ENCODE measurements around the gene CACNB4. TPM values are rescaled to one million over a fixed set of nuclear protein-coding genes. Genes with fewer than 3 reads are reported as not detected.
"Not testable (repeated sequence)": the region's sequence is repeated elsewhere in the genome, so short reads cannot be mapped to it uniquely, and the experiment has no call there.

Gene CACNB4
- total and polyA plus RNA-seq, 4 experiments from 2014 or later: 0.47 to 0.64 TPM; not detected in 2

DNA sequence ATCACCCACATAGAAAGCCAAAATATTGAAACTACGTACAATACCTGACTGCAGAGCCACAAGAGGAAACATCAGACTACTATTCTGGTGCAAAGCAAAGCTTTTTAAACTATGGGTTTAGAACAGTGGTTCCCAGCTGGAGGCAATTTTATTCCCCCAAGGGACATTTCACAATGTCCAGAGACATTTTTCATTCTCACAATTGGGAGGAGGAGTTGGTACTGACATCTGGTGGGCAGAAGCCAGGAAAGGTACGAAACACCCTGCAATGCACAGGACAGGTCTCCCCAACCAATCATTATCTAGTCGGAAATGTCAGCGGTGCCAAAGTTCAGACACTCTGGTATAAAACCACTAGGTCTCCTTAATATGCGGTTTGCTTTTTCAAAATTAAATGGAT lies 182.2 kb downstream of the CACNB4 start:
- peaks cover 0 to 4% (median 2%) of the 10 kb centered on the region in 8 donors for H3K9me3 Mint-ChIP-seq
- no peak overlapping the region for H3K27ac ChIP-seq (ENCODE audit: low read depth, low read length)
- DNase-seq: no peak
- H3K27me3 ChIP-seq (ENCODE audit: insufficient read depth, low read length): no peaks in the 10 kb centered on the region
- no peak overlapping the region for H3K4me3 Mint-ChIP-seq
- no peak overlapping the region for H3K4me3 ChIP-seq (ENCODE audit: low read length in 2 of 2)
- no peaks in the 10 kb centered on the region for H3K36me3 ChIP-seq (ENCODE audit: insufficient read depth, low read length)
- H3K27me3 Mint-ChIP-seq: peaks cover 12 to 18% of the 10 kb centered on the region in 2 donors
- intact Hi-C loops (cut with micrococcal nuclease): no loop called here
- H3K27ac Mint-ChIP-seq: no peak overlapping the region
- H3K9me3 ChIP-seq (ENCODE audit: control insufficient read depth in 1 of 2, low read length in 2 of 2): no peaks in the 10 kb centered on the region
- H3K4me1 ChIP-seq (ENCODE audit: insufficient read depth, low read length): no peaks in the 10 kb centered on the region
- CTCF ChIA-PET (ENCODE audit: partially characterized antibody): no interaction called here
- H3K36me3 Mint-ChIP-seq: no peaks in the 10 kb centered on the region
- POLR2A ChIA-PET (ENCODE audit: partially characterized antibody): no interaction called here
- H3K4me1 Mint-ChIP-seq: peaks cover 0 to 4% (median 0%) of the 10 kb centered on the region in 4 donors

DNA sequence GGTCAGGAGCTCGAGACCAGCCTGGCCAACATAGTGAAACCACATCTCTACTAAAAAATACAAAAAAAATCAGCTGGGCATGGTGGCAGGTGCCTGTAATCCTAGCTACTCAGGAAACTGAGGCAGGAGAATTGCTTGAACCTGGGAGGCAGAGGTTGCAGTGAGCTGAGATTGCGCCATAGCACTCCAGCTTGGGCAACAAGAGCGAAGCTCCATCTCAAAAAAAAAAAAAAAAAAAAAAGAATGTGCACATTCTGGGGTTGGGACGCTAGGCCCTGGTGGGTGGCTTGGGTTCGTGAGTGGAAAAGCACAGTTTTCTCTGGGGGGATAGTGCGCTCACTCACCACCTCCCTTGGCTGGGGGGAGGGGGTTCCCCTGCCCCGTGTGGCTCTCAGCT lies 183.2 kb downstream of the CACNB4 start:
- H3K4me3 Mint-ChIP-seq; H3K27ac ChIP-seq (ENCODE audit: low read depth, low read length); H3K27ac Mint-ChIP-seq; H3K27me3 ChIP-seq (ENCODE audit: insufficient read depth, low read length); intact Hi-C loops (cut with micrococcal nuclease); DNase-seq; H3K4me3 ChIP-seq (ENCODE audit: low read length in 2 of 2); H3K36me3 ChIP-seq (ENCODE audit: insufficient read depth, low read length); H3K9me3 ChIP-seq (ENCODE audit: control insufficient read depth in 1 of 2, low read length in 2 of 2); POLR2A ChIA-PET (ENCODE audit: partially characterized antibody); H3K4me1 ChIP-seq (ENCODE audit: insufficient read depth, low read length); H3K4me1 Mint-ChIP-seq; H3K36me3 Mint-ChIP-seq; H3K9me3 Mint-ChIP-seq: not testable (repeated sequence)
- H3K27me3 Mint-ChIP-seq: peaks cover 12 to 18% of the 10 kb centered on the region in 2 donors
- CTCF ChIA-PET (ENCODE audit: partially characterized antibody): interaction anchor here (0.7 kb wide), 1 partner anchor 90 kb away, joined by 6 read pairs; no protein-coding TSS in a partner anchor

DNA sequence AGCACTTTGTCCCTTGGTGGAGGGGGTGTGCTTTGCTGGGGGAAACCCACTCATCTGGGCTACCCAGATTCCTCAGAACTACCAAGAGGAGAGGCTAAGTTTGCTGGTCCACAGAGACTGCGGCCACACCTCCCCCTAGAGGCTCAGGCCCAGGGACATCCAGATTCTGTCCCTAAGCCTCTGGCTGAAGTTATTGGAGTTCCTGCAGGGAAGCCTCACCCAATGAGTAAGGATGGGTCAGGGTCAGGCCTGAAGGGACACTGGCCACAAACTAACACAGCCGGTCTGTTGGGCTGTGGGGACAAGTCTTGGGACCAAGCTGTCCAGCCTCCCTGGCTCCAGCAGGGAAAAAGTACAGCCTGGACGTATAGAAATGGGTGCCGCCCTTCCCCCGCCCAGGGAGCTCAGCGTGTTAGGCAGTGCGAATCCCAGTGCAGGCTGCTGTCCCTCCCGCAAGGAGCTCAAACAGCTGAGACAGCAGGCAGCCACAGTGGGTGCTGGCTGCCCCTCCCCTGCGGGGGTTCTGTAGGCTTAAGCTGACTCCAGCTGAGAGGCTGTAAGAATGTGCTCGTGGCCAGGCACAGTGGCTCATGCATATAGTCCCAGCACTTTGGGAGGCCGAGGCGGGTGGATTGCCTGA lies 183.7 kb downstream of the CACNB4 start:
- Histone ChIP-seq H3K27me3 (ENCODE audit: insufficient read depth, low read length) (no peaks in the 10 kb centered on the region), H3K9me3 (ENCODE audit: control insufficient read depth in 1 of 2, low read length in 2 of 2) (no peaks in the 10 kb centered on the region), H3K36me3 (ENCODE audit: insufficient read depth, low read length) (no peaks in the 10 kb centered on the region), H3K4me3 (ENCODE audit: low read length in 2 of 2) (no peak overlapping the region), H3K27ac (ENCODE audit: low read depth, low read length) (no peak overlapping the region), H3K4me1 (ENCODE audit: insufficient read depth, low read length) (no peaks in the 10 kb centered on the region)
- no peak for DNase-seq
- no peak overlapping the region for H3K27ac Mint-ChIP-seq
- H3K4me1 Mint-ChIP-seq: peaks cover 0 to 4% (median 0%) of the 10 kb centered on the region in 4 donors
- intact Hi-C loops (cut with micrococcal nuclease): no loop called here
- peaks cover 0 to 4% (median 2%) of the 10 kb centered on the region in 8 donors for H3K9me3 Mint-ChIP-seq
- H3K36me3 Mint-ChIP-seq: no peaks in the 10 kb centered on the region
- POLR2A ChIA-PET (ENCODE audit: partially characterized antibody): no interaction called here
- peaks cover 12 to 18% of the 10 kb centered on the region in 2 donors for H3K27me3 Mint-ChIP-seq
- H3K4me3 Mint-ChIP-seq: no peak overlapping the region
- CTCF ChIA-PET (ENCODE audit: partially characterized antibody): interaction anchor here (0.7 kb wide), 1 partner anchor 90 kb away, joined by 6 read pairs; no protein-coding TSS in a partner anchor

DNA sequence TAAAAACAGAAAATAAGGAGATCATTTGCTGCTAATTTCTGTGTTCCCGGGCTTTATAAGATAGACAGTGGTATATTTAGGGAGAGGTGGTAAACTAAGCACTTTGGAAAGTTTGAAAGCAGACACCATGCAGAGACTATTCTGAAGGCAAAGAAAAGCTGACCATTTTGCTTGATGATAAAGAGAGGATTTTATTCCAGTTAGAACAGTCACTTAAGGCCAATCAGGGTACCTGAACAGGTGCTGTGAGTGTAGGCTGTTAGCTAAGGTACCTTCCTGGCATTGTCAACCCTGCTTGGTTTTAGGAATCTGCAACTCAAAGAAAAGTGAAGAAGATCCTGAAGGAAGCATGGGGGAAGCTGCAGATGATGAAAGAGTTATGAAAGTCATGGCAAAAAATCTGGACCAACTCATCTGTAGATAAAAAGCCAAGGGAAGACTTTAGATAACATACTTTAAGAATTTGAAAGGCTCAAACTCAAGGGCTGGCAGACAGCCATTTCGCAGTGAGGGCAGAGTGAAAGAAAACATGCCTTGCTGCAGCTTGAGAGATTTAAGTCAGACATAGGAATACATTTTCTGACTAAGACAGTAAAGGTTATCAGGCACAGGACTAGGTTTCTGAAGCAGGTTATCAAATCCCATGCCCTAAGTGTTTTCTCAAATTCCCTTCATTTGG lies 190.5 kb downstream of the CACNB4 start:
- ChIA-PET POLR2A (ENCODE audit: partially characterized antibody) (no interaction called here), CTCF (ENCODE audit: partially characterized antibody) (no interaction called here)
- Mint-ChIP-seq H3K36me3 (no peaks in the 10 kb centered on the region), H3K4me3 (no peak overlapping the region), H3K9me3 (peaks cover 0 to 4% (median 0%) of the 10 kb centered on the region in 8 donors), H3K27ac (no peak overlapping the region), H3K27me3 (peaks cover 6 to 10% of the 10 kb centered on the region in 2 donors), H3K4me1 (no peaks in the 10 kb centered on the region)
- H3K36me3 ChIP-seq (ENCODE audit: insufficient read depth, low read length): no peaks in the 10 kb centered on the region
- no peak overlapping the region for H3K27ac ChIP-seq (ENCODE audit: low read depth, low read length)
- no peak for DNase-seq
- H3K27me3 ChIP-seq (ENCODE audit: insufficient read depth, low read length): no peaks in the 10 kb centered on the region
- H3K4me1 ChIP-seq (ENCODE audit: insufficient read depth, low read length): no peaks in the 10 kb centered on the region
- no peaks in the 10 kb centered on the region for H3K9me3 ChIP-seq (ENCODE audit: control insufficient read depth in 1 of 2, low read length in 2 of 2)
- intact Hi-C loops (cut with micrococcal nuclease): no loop called here
- no peak overlapping the region for H3K4me3 ChIP-seq (ENCODE audit: low read length in 2 of 2)

DNA sequence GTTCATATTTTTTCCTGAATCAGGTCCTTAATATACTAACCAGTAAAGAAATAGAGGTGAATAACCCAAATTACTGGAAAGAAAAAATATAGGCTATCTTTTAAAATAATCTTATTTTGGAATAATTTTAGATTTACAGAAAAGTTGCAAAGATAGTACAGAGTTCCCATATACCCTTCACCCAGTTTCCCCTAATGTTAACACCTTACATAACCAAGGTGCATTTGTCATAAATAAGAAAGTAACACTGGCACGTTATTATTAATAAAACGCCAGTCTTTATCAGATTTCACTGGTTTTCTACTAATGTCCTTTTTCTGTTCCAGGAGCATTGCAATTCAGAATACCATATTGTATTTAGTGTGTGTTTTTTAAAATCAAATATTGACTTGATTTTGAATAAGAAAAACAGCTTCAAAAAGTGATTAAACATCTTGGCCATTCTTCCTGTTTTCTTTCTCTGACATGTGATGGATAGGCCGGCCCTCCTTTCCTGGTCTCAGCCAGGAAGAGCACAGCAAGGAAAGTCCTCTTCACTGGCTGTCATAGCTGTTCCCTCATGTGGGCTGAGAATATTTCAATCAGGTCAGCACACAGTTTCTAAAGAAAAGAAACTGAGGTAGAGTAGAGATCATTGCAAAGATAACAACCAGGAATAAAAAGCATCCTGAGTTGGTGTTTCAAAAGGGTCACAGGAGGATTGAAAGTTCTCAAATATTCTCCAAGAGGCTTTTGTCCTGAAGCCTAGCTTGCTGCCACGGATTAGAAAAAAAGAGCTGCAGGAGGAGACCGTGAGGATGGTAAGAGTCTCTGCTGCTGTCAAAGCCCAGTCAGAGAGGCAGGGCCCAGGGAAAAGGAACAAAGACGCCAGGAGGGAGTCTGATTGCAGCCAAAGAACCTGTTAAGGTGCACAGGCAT lies 191.3 kb downstream of the CACNB4 start:
- Mint-ChIP-seq H3K9me3 (peaks cover 0 to 4% (median 0%) of the 10 kb centered on the region in 8 donors), H3K4me3 (no peak overlapping the region)
- no peak overlapping the region for H3K27ac ChIP-seq (ENCODE audit: low read depth, low read length)

DNA sequence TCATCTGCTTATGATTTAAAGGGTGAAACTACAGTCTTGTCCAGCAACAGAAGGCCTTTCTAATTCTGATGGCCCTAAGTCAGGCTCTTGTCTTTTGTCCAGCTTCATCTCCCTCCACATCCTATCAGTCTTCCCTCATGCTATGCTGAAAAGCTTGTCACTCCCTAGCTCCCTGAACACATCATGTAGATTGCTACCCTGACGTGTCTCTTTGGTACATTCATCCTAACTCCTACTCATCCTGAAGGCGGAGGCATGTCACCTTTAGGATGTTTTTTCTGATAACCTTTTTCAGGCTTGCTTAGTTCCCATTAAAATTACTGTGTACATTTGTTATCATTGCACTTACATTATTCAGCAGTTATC lies 192.2 kb downstream of the CACNB4 start:
- Histone ChIP-seq H3K4me1 (ENCODE audit: insufficient read depth, low read length) (no peaks in the 10 kb centered on the region), H3K27ac (ENCODE audit: low read depth, low read length) (no peak overlapping the region), H3K9me3 (ENCODE audit: control insufficient read depth in 1 of 2, low read length in 2 of 2) (no peaks in the 10 kb centered on the region), H3K36me3 (ENCODE audit: insufficient read depth, low read length) (no peaks in the 10 kb centered on the region), H3K27me3 (ENCODE audit: insufficient read depth, low read length) (no peaks in the 10 kb centered on the region), H3K4me3 (ENCODE audit: low read length in 2 of 2) (no peak overlapping the region)
- Mint-ChIP-seq H3K27ac (no peak overlapping the region), H3K9me3 (no peaks in the 10 kb centered on the region), H3K27me3 (peaks cover 1 to 4% of the 10 kb centered on the region in 2 donors), H3K4me1 (no peaks in the 10 kb centered on the region), H3K36me3 (no peaks in the 10 kb centered on the region), H3K4me3 (no peak overlapping the region)
- no peak for DNase-seq
- ChIA-PET POLR2A (ENCODE audit: partially characterized antibody) (no interaction called here), CTCF (ENCODE audit: partially characterized antibody) (no interaction called here)
- intact Hi-C loops (cut with micrococcal nuclease): no loop called here

More for the DNA sequence above, 191.3 kb downstream of the CACNB4 start:
- Mint-ChIP-seq H3K27ac (no peak overlapping the region), H3K27me3 (peaks cover 4 to 6% of the 10 kb centered on the region in 2 donors), H3K36me3 (no peaks in the 10 kb centered on the region), H3K4me1 (no peaks in the 10 kb centered on the region)
- intact Hi-C loops (cut with micrococcal nuclease): no loop called here
- ChIA-PET POLR2A (ENCODE audit: partially characterized antibody) (no interaction called here), CTCF (ENCODE audit: partially characterized antibody) (no interaction called here)
- no peak for DNase-seq
- Histone ChIP-seq H3K36me3 (ENCODE audit: insufficient read depth, low read length) (no peaks in the 10 kb centered on the region), H3K4me3 (ENCODE audit: low read length in 2 of 2) (no peak overlapping the region), H3K4me1 (ENCODE audit: insufficient read depth, low read length) (no peaks in the 10 kb centered on the region), H3K9me3 (ENCODE audit: control insufficient read depth in 1 of 2, low read length in 2 of 2) (no peaks in the 10 kb centered on the region), H3K27me3 (ENCODE audit: insufficient read depth, low read length) (no peaks in the 10 kb centered on the region)

DNA sequence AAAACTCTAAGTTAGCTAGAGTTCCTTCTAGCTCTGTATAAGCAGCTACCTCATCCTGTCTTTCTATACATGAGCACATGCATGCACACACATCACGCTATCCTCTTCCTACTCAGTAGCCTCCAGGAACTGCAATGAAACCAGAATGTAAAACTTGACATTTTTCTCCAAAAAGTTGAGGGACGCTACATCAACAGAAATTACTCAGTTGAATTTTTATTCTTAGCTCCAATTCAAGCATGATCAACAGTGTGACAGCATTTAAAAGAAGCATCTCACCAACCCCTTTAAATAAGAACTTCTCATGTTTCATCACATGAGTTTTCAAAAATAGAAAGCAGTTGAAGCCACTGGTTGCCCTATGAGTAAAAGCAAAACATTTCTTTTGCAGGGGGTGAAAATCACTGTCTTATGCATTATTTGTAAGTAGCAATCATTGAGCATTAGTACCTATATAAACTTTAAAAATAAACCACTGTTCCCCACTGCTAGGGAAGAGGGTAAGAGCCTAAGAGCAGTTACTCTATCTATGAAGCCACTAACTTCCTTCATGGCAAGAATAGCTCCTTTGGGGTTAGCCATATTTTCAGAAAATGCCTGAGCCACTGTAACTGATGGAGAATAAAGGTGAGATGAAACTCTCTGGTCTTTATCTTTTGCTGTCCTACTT lies 192.7 kb downstream of the CACNB4 start:
- no peaks in the 10 kb centered on the region for H3K27me3 ChIP-seq (ENCODE audit: insufficient read depth, low read length)
- no peak for DNase-seq
- H3K27me3 Mint-ChIP-seq: peaks cover 1 to 4% of the 10 kb centered on the region in 2 donors
- ChIA-PET CTCF (ENCODE audit: partially characterized antibody) (no interaction called here), POLR2A (ENCODE audit: partially characterized antibody) (no interaction called here)
- H3K4me1 ChIP-seq (ENCODE audit: insufficient read depth, low read length): no peaks in the 10 kb centered on the region
- no peak overlapping the region for H3K27ac Mint-ChIP-seq
- H3K9me3 ChIP-seq (ENCODE audit: control insufficient read depth in 1 of 2, low read length in 2 of 2): no peaks in the 10 kb centered on the region
- intact Hi-C loops (cut with micrococcal nuclease): no loop called here
- H3K36me3 ChIP-seq (ENCODE audit: insufficient read depth, low read length): no peaks in the 10 kb centered on the region
- H3K4me1 Mint-ChIP-seq: no peaks in the 10 kb centered on the region
- H3K36me3 Mint-ChIP-seq: no peaks in the 10 kb centered on the region
- H3K4me3 Mint-ChIP-seq: no peak overlapping the region
- H3K4me3 ChIP-seq (ENCODE audit: low read length in 2 of 2): no peak overlapping the region
- no peaks in the 10 kb centered on the region for H3K9me3 Mint-ChIP-seq
- H3K27ac ChIP-seq (ENCODE audit: low read depth, low read length): no peak overlapping the region
